Peyer's patch (tissue), 4 donors: ENCODE results near the gene RXRG. TPM values are rescaled to one million over a fixed set of nuclear protein-coding genes. Genes with fewer than 3 reads are reported as not detected.

ENCODE experiments used
- DNase-seq, 3 donors: peaks; one replicate each; pipeline ENCODE4 v3.0.0-alpha.2; 2017 to 2019
- H3K27ac ChIP-seq, 4 donors: fragments of 200-600 bp; sonication (generic); one replicate each; pipeline ENCODE4 v1.5.1; 2016 to 2019
- H3K27me3 ChIP-seq, 2 donors: fragments of 200-600 bp; sonication (generic); one replicate each; pipeline ENCODE4 v1.5.1; 2019
- H3K36me3 ChIP-seq, 3 donors: fragments of 200-600 bp; sonication (generic); one replicate each; pipeline ENCODE4 v1.5.1; 2016 to 2019
- H3K4me1 ChIP-seq, 4 donors: fragments of 200-600 bp; sonication (generic); one replicate each; pipeline ENCODE4 v1.5.1; 2016 to 2019
- H3K4me3 ChIP-seq, 4 donors: fragments of 200-600 bp; sonication (generic); 1 replicate in 3 of 4; 2 replicates in 1 of 4; pipeline ENCODE4 v1.5.1; 2016 to 2019; ENCODE audit warnings: mild to moderate bottlenecking in 1 of 4
- H3K9me3 ChIP-seq, 4 donors: fragments of 200-600 bp; sonication (generic); one replicate each; pipeline ENCODE4 v1.5.1; 2016 to 2019; ENCODE audit warnings: mild to moderate bottlenecking in 1 of 4
- CTCF ChIP-seq, 6 experiments: fragments of 450-650 bp in 4 of 6; fragments of 200-600 bp in 2 of 6; sonication (generic) in 1 of 6; IDR thresholded peaks; one replicate each; pipeline ENCODE4 v1.5.1; 2017 to 2019; ENCODE audit warnings: antibody characterized with exemption in 6 of 6, mild to moderate bottlenecking in 3 of 6, moderate library complexity in 1 of 6
- POLR2A ChIP-seq, 2 donors: fragments of 450-650 bp; IDR thresholded peaks; one replicate each; pipeline ENCODE4 v1.5.1; 2017; ENCODE audit warnings: antibody characterized with exemption in 2 of 2, mild to moderate bottlenecking in 2 of 2, moderate library complexity in 2 of 2
- total RNA-seq, 4 donors: library from RNA; depleted of rRNA; stranded (reverse); fragments of >200 nt; gene quantifications; one replicate each; pipeline ENCODE4 v1.1.0, GENCODE V29; 2016

Gene RXRG
- total RNA-seq, 4 donors from 2014 or later: 10.7 TPM; not detected in 3

DNA sequence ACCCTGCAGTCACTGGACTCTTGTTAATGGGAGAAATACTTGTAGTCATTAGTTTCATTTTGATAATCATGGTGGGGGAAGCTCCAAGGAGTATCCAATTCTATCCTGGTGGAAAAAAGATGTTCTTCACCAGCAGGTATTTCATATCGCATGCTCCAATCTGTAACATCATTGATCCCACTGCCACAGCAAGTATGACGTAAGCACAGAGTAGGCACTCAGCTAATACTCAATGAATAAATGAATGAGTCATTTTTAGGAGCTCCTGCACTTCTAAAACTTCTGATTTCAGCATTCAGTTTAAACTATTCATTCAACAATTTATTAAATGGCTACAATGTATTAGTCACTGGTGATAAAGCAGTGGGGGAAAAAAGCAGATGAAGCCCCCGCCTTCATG lies 30.3 kb downstream of the RXRG start:
- H3K36me3 ChIP-seq: no peaks in the 10 kb centered on the region
- TF ChIP-seq CTCF (IDR thresholded peaks at IDR 0.05) (no peak), POLR2A (IDR thresholded peaks at IDR 0.05) (no peak)
- H3K27ac ChIP-seq: no peak overlapping the region
- H3K4me3 ChIP-seq: no peak overlapping the region
- H3K27me3 ChIP-seq: no peaks in the 10 kb centered on the region
- DNase-seq: no peak
- no peaks in the 10 kb centered on the region for H3K9me3 ChIP-seq
- H3K4me1 ChIP-seq: no peaks in the 10 kb centered on the region

GRCh38 chr1:165411396-165411795 lies 33.5 kb downstream of the RXRG start:
- TF ChIP-seq POLR2A (IDR thresholded peaks at IDR 0.05): no peak
- H3K4me1 ChIP-seq: no peaks in the 10 kb centered on the region
- no peak overlapping the region for H3K27ac ChIP-seq
- DNase-seq: no peak
- no peak overlapping the region for H3K4me3 ChIP-seq
- H3K27me3 ChIP-seq: no peaks in the 10 kb centered on the region
- H3K9me3 ChIP-seq: no peaks in the 10 kb centered on the region
- H3K36me3 ChIP-seq: no peaks in the 10 kb centered on the region

DNA sequence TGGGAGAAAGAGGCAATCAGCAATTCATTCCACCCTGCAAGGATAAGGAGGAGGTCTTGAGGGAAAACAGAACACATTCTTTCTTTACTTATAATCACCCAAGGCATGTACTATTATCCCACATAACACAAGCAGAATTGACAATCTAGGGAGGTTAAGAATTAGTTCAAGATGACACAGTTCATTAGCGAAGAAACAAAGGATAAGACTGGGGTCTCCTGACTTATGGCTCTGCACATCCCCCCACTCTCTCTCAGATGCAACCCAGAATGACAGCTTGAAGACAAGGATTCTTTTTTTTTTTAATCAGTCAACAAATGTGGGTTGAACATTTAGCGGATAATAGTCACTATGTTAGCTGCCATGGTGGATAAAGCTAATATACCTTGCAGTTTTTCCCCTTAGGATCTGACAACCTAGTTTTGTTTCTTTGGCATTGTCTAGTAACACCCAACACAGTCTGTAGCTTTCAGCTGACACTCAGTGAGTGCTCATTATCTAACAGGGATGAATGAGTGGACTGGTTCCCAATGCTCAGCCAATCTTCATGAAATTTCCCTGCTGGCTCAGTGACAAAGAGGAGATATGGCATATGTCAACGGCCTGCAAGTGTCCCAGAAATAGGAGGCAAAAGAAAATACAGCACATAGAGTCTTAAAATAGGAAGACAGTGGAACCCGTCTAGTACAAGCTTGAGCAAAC lies 35.1 kb downstream of the RXRG start:
- H3K36me3 ChIP-seq: no peaks in the 10 kb centered on the region
- H3K9me3 ChIP-seq: no peaks in the 10 kb centered on the region
- TF ChIP-seq POLR2A (IDR thresholded peaks at IDR 0.05): no peak
- no peaks in the 10 kb centered on the region for H3K4me1 ChIP-seq
- no peak overlapping the region for H3K27ac ChIP-seq
- H3K4me3 ChIP-seq: no peak overlapping the region
- no peaks in the 10 kb centered on the region for H3K27me3 ChIP-seq
- DNase-seq: no peak

DNA sequence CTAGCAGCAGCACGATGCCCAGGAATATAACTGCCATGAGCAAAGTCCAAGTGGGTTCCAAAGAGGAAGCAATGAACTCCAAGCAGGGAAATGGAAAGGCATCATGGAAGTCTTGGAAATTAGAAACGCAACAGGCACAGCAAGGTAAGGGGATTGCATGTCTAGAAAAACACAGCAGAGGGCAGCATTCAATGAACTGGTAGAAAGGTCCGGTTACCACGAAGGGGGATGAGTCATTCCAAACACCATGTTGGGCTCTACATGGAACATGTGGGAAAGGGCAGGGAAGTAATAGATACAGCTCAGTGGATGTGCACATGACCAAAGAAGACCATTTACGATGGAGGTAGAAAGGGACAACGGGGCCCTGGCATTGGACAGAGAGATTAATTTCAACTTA lies 36.4 kb downstream of the RXRG start:
- DNase-seq: no peak
- TF ChIP-seq POLR2A (IDR thresholded peaks at IDR 0.05) (no peak), CTCF (IDR thresholded peaks at IDR 0.05) (peak in 4 of 6 experiments; percentile 20 to 29 (median 23))
- H3K27ac ChIP-seq: no peak overlapping the region
- no peaks in the 10 kb centered on the region for H3K27me3 ChIP-seq
- no peaks in the 10 kb centered on the region for H3K9me3 ChIP-seq
- no peak overlapping the region for H3K4me3 ChIP-seq
- no peaks in the 10 kb centered on the region for H3K4me1 ChIP-seq
- no peaks in the 10 kb centered on the region for H3K36me3 ChIP-seq

DNA sequence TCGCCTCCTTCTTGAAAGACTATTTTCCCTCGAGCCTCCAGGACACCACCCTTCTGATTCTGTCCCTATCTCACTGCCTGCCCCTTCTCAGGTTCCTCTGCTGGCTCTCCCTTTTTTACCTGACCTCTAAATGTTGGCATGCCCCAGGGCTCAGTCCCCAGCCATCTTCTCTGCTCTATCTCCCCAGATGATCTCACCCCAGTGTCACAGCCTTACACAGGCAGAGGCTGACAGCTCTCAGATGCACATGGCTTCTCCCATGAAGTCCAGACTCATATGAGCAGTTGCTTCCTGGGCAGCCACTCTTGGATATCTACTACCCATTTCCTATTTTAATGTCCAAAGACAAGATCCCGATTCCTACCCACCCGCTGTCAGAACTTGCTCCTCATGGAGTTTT lies 37.5 kb downstream of the RXRG start:
- DNase-seq: no peak
- Histone ChIP-seq H3K27me3 (no peaks in the 10 kb centered on the region), H3K4me1 (no peaks in the 10 kb centered on the region), H3K4me3 (no peak overlapping the region), H3K27ac (no peak overlapping the region), H3K9me3 (no peaks in the 10 kb centered on the region), H3K36me3 (no peaks in the 10 kb centered on the region)
- TF ChIP-seq POLR2A (IDR thresholded peaks at IDR 0.05) (no peak), CTCF (IDR thresholded peaks at IDR 0.05) (no peak)

GRCh38 chr1:165403835-165404482 lies 41.0 kb downstream of the RXRG start:
- Histone ChIP-seq H3K36me3 (no peaks in the 10 kb centered on the region), H3K4me1 (no peaks in the 10 kb centered on the region), H3K9me3 (no peaks in the 10 kb centered on the region), H3K4me3 (no peak overlapping the region), H3K27me3 (no peaks in the 10 kb centered on the region), H3K27ac (no peak overlapping the region)
- TF ChIP-seq POLR2A (IDR thresholded peaks at IDR 0.05) (no peak), CTCF (IDR thresholded peaks at IDR 0.05) (peak in 4 of 6 experiments; percentile 32 to 62 (median 56))
- peak in 1 of 3 donors; percentile 48 for DNase-seq
